Neutrophil (primary cell): Measurements from ENCODE around the gene NFE2.
"Not testable (repeated sequence)": the region's sequence is repeated elsewhere in the genome, so short reads cannot be mapped to it uniquely, and the experiment has no call there.

Source experiments
- H3K27ac ChIP-seq: fragments of 200-600 bp; sonication (generic); 2 replicates; pipeline ENCODE4 v1.5.1; 2016; ENCODE audit warnings: mild to moderate bottlenecking, moderate library complexity
- H3K27me3 ChIP-seq: fragments of 200-600 bp; sonication (generic); 2 replicates; pipeline ENCODE4 v1.6.0; 2016; ENCODE audit warnings: mild to moderate bottlenecking
- H3K36me3 ChIP-seq: fragments of 200-600 bp; sonication (generic); 2 replicates; pipeline ENCODE4 v1.5.1; 2017
- H3K4me1 ChIP-seq, 2 experiments: fragments of 200-600 bp in 1 of 2; sonication (generic) in 1 of 2; 1 replicate in 1 of 2; 2 replicates in 1 of 2; pipeline versions ENCODE4 v1.5.1 to v1.6.1; 2013 to 2016; ENCODE audit warnings: low read depth in 1 of 2, low read length in 1 of 2, mild to moderate bottlenecking in 1 of 2, moderate library complexity in 1 of 2; ENCODE audit not compliant: control insufficient read depth in 1 of 2, insufficient read depth in 1 of 2
- H3K4me3 ChIP-seq, 2 experiments: fragments of 200-600 bp in 1 of 2; sonication (generic) in 1 of 2; 1 replicate in 1 of 2; 2 replicates in 1 of 2; pipeline ENCODE4 v1.5.1; 2013 to 2016; ENCODE audit warnings: low read depth in 1 of 2, low read length in 1 of 2, mild to moderate bottlenecking in 1 of 2, moderate library complexity in 1 of 2
- H3K9me3 ChIP-seq: fragments of 200-600 bp; sonication (generic); 2 replicates; pipeline ENCODE4 v1.5.1; 2016
- CTCF ChIP-seq: fragments of 200-600 bp; sonication (generic); IDR thresholded peaks from 2 replicates; pipeline ENCODE4 v1.5.1; 2016; ENCODE audit warnings: antibody characterized with exemption

The NFE2 gene

GRCh38 chr12:54330442-54330841 is 29.6 kb upstream of the NFE2 start:
- Histone ChIP-seq H3K36me3 (no peaks in the 10 kb centered on the region), H3K4me3 (no peak overlapping the region), H3K27me3 (no peaks in the 10 kb centered on the region), H3K27ac (peak overlapping the region; percentile 27), H3K4me1 (peaks cover 56 to 61% of the 10 kb centered on the region in 2 experiments), H3K9me3 (no peaks in the 10 kb centered on the region)
- TF ChIP-seq CTCF: no peak

GRCh38 chr12:54329759-54330158 is 28.9 kb upstream of the NFE2 start:
- H3K9me3 ChIP-seq: no peaks in the 10 kb centered on the region
- TF ChIP-seq CTCF: no peak
- H3K36me3 ChIP-seq: no peaks in the 10 kb centered on the region
- H3K27ac ChIP-seq: no peak overlapping the region
- H3K4me3 ChIP-seq: no peak overlapping the region
- no peaks in the 10 kb centered on the region for H3K27me3 ChIP-seq
- H3K4me1 ChIP-seq: peaks cover 61 to 65% of the 10 kb centered on the region in 2 experiments

GRCh38 chr12:54328595-54329337 is 28.0 kb upstream of the NFE2 start:
- Histone ChIP-seq H3K36me3 (no peaks in the 10 kb centered on the region), H3K4me1 (peaks cover 70 to 74% of the 10 kb centered on the region in 2 experiments), H3K9me3 (no peaks in the 10 kb centered on the region), H3K4me3 (peak overlapping the region in 1 of 2 experiments; percentile 3), H3K27me3 (no peaks in the 10 kb centered on the region), H3K27ac (peak overlapping the region; percentile 67)
- TF ChIP-seq CTCF: no peak

GRCh38 chr12:54325442-54326109 is 24.8 kb upstream of the NFE2 start:
- H3K9me3 ChIP-seq, H3K27me3 ChIP-seq, H3K36me3 ChIP-seq: not testable (repeated sequence)
- H3K27ac ChIP-seq: peak overlapping the region; percentile 86
- H3K4me3 ChIP-seq: peak overlapping the region; percentile 66 to 76
- peaks cover 72 to 73% of the 10 kb centered on the region in 2 experiments for H3K4me1 ChIP-seq

GRCh38 chr12:54324617-54325441 is 24.0 kb upstream of the NFE2 start, which contains the start of gene COPZ1:
Gene COPZ1 (plus strand): TSS chr12:54325131. CDS start chr12:54325164, 33 bp downstream.
- TF ChIP-seq CTCF: peak; percentile 76
- Histone ChIP-seq H3K4me1 (peaks cover 65 to 69% of the 10 kb centered on the region in 2 experiments), H3K27me3 (no peaks in the 10 kb centered on the region), H3K9me3 (no peaks in the 10 kb centered on the region), H3K36me3 (no peaks in the 10 kb centered on the region), H3K27ac (peak within 1 kb of the TSS; percentile 86), H3K4me3 (peak within 1 kb of the TSS; percentile 66 to 76)
